GM13977 (cell line): ENCODE measurements around the gene FBXO9.
"Not testable (repeated sequence)": the region's sequence is repeated elsewhere in the genome, so short reads cannot be mapped to it uniquely, and the experiment has no call there.

ENCODE experiments used
- DNase-seq: peaks from one replicate; pipeline ENCODE4 v3.0.0; 2012; ENCODE audit warnings: low spot score
- in situ Hi-C: fragments of 300-500 bp; cut with MboI; formaldehyde crosslinking; loops from one replicate; pipeline ENCODE4 v1.12.0; 2022; ENCODE audit warnings: low sequenced_read_pairs, low pct_unique_long_range_greater_than_20kb, mixed read lengths, inconsistent platforms; ENCODE audit not compliant: unreplicated experiment
- TF ChIP-seq, protein P1 (sequence below): IDR thresholded peaks from 2 replicates; pipeline ENCODE4 v1.5.1; 2012; ENCODE audit warnings: mild to moderate bottlenecking, control low read depth; ENCODE audit not compliant: insufficient read depth; ENCODE audit errors: extremely low read depth, missing control alignments

Gene FBXO9

DNA sequence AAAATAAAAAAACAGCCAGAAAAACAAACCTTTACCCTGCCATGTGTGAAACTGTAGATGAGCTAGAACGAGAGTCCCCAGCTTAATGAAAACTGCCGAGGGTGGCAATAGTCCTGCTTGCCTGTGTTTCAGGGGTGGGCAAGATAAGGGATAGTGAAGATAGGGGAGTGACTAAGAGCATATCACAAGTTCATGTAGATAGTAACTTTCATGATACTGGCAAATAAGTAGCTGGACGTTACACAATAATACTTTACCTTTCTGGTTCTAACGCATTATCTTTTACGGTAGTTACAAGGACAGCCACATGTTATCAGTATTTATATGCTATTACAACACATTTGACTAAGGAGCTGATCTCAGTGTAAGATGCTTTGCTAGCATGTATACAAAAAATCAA is 9.3 kb upstream of the FBXO9 start:
- in situ Hi-C loops: loop anchor here (10.0 kb wide), 1 partner anchor 61 kb away; the partner anchor contains the start of gene GSTA4
- no peak for DNase-seq
- TF ChIP-seq, protein P1, sequence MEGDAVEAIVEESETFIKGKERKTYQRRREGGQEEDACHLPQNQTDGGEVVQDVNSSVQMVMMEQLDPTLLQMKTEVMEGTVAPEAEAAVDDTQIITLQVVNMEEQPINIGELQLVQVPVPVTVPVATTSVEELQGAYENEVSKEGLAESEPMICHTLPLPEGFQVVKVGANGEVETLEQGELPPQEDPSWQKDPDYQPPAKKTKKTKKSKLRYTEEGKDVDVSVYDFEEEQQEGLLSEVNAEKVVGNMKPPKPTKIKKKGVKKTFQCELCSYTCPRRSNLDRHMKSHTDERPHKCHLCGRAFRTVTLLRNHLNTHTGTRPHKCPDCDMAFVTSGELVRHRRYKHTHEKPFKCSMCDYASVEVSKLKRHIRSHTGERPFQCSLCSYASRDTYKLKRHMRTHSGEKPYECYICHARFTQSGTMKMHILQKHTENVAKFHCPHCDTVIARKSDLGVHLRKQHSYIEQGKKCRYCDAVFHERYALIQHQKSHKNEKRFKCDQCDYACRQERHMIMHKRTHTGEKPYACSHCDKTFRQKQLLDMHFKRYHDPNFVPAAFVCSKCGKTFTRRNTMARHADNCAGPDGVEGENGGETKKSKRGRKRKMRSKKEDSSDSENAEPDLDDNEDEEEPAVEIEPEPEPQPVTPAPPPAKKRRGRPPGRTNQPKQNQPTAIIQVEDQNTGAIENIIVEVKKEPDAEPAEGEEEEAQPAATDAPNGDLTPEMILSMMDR: no peak

DNA sequence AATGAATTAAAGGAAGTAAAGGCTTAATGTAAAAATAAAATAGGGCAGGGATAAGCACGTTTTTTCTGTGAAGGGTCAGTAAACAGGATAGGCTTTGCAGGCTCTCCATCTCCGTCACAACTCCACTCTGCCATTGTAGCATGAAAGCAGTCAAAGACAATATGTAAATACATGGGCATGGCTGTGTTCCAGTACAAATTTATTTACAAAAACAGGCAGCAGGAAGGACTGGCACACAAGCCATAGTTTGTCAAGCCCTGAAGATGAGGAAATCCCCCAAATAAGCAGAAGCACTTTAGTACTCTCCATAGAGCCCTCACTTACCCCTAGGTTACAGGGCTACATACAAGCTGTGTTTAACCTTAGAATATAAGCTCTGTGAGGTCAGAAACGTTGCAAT is 8.9 kb upstream of the FBXO9 start:
- DNase-seq: no peak
- in situ Hi-C loops: loop anchor here (10.0 kb wide), 1 partner anchor 61 kb away; the partner anchor contains the start of gene GSTA4
- TF ChIP-seq, protein P1: no peak

DNA sequence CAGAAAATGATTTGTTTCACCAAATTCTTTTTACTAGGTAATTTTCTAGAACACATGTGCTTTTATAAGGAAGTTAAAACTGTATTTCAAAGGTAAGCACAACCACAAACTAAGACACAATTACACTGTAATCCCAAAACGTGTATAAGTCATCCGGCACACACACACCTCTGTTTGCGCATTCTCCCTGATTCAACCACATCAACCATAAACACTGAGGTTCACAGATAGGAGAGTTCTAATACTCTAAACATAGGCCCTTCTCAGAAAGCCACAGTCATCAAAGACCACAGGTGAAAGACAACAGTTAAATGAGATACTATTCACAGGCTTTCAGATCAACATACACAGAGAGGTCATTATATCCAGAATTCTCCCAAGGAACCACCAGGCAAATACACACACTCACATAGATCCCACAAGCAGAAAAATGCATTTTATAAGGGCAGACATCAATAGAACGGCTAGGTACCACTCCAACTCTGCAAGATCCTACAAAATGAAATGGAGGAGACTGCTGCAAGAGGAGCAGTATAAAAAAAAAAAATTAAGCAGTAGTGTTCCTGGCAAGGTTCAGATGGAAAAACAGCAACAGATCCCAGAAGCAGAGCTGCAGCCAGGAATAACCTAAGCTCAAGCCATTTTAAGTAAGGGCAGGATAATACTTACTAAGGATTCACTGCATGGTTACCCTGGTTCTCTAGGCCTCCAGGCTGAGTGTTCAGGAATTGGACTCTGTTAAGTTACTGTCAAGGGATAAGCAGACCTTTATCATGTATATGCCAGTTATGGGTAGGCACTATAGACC is 6.6 kb upstream of the FBXO9 start:
- TF ChIP-seq, protein P1: no peak
- in situ Hi-C loops: loop anchor here (10.0 kb wide), 1 partner anchor 64 kb away; the partner anchor contains the start of gene GSTA4
- DNase-seq: no peak

DNA sequence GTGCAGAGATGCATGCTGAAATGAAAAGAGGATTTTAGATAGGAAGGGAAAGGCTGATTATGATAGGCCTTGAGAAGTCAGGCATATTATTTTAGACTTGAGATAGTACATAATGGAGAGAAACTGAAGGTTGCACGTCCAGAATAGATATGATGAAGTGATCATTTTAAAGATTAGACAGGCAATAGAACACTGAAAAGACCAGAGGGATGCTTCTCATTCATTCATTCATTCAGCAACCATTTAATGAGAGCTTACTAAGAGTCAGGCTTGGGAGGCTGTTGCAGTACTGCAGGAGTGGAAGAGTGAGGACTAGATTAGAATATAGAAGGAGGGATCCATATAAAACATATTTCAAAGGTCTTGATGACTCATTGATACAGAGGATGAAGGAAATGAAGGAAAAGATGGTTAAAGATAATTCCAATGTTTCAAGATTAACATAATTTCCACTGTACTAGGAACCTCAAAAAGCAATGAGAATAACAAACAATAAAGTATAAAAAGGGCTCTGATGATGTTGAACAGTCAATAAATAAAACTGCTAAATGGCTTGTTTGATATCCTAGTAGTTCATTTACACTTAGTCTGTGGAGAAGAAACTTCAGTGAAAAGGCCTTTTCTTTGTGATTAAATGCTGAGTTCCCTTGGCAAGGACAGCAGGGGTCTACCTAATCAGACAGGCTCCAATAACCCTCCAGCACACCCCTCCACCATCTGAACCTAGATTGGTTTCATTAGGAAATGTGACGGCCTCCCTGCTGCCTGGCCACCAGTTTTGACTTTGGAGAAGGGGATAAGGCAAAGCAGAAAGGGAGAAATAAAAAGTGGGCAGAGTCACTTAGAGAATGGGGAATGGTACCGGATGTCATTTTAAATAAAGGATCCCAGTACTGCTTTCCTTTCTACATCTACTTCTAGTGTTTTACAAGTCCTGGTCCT is 5.3 kb upstream of the FBXO9 start:
- TF ChIP-seq, protein P1: no peak
- no peak for DNase-seq
- in situ Hi-C loops: loop anchor here (10.0 kb wide), 1 partner anchor 65 kb away; the partner anchor contains the start of gene GSTA4

DNA sequence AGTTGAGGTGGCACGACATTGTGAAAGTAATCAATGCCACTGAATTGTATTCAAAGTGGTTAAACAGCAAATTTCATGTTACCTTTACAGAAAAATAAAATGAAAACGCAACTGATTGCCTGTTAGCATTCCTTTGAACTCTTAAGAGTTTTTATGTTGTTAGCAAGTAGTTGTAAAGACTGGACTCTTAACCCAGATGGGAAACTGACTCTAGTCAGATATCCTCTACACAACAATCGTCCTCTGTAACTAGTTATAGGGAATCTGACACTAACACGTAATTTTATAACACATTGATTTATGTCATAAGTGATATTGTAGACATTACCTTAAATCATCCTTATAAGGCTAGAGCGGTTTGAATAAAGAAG is 3.0 kb upstream of the FBXO9 start:
- in situ Hi-C loops: no loop called here
- TF ChIP-seq, protein P1: no peak
- no peak for DNase-seq

DNA sequence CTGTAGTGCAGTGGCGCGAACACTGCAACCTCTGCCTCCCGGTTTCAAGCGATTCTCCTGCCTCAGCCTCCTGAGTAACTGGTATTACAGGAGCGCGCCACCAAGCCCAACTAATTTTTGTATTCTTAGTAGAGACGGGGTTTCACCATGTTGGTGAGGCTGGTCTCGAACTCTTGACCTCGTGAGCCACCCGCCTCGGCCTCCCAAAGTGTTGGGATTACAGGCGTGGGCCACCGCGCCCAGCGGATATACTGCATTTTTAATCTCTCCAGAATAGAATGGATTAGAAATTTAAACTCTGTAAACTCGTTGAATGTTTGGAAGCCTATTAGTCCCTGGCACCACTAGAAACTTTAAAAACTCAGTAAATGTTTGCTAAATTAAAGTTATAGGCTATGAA is 949 bp upstream of the FBXO9 start:
- in situ Hi-C loops, DNase-seq: not testable (repeated sequence)

DNA sequence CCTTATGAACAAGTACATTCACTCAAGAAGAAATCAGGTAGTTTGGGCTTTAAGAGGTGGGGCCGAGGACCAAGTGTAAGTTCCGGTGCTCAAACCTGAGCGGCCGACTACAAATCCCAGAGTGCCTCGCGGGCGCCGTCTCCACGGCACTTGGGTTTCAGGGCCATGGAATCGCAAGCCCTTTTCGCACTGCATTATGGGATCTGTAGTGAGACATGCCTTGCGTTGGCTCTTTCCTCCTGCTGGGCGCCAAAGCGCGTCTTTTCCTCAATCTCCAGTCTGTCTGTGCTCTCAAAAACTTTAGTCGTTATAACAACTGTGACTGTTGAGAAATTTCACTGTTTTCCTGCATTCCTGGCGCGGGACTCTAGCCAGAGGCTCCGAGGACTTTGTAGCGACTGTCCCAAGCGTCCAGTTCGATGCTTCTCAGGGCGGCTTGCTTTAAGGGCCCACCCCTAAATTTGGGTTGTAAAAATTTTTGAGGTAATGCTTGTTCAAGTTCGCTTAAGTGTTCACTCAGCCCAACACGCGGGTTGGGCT is 408 bp upstream of the FBXO9 start:
- in situ Hi-C loops: no loop called here
- TF ChIP-seq, protein P1: no peak
- DNase-seq: peak; percentile 93
